ENCODE data around the gene TSSK2.
A peak's percentile ranks its signal among the peaks of the same experiment; 100 is the strongest.
"Not testable (repeated sequence)": the region's sequence is repeated elsewhere in the genome, so short reads cannot be mapped to it uniquely, and the experiment has no call there.

The TSSK2 gene

GRCh38 chr22:19146215-19146968, 15.3 kb downstream of the TSSK2 start:
- DNase-seq: no peak

DNA sequence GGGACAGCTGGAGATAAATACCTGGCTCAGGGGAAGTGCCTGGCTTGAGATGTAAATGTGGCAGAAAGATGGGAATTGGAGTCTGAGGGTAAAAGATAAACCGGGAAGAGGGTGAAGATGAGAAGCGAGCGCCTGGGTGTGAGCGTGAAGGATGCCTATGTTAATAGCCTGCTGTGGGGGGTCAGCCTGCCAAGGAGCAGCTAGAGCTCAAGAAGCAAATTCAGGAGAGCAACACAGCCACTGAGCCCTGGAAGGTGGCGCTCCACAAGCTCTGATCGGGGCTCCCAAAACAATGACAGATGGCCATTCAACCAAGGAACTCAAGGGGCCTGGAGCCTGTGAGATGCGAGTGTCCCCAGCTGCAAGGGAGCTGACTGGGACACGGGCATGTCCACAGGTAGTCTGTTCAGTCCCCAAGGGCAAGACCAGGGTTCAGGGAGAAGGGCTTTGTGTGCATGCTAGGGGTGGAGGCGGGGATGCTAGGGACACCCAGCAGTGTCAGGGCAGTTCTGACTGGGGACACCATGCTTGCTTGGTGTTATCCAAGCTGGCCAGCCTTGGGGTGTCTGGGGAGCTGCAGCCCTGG, 16.2 kb downstream of the TSSK2 start:
- no peak for DNase-seq

DNA sequence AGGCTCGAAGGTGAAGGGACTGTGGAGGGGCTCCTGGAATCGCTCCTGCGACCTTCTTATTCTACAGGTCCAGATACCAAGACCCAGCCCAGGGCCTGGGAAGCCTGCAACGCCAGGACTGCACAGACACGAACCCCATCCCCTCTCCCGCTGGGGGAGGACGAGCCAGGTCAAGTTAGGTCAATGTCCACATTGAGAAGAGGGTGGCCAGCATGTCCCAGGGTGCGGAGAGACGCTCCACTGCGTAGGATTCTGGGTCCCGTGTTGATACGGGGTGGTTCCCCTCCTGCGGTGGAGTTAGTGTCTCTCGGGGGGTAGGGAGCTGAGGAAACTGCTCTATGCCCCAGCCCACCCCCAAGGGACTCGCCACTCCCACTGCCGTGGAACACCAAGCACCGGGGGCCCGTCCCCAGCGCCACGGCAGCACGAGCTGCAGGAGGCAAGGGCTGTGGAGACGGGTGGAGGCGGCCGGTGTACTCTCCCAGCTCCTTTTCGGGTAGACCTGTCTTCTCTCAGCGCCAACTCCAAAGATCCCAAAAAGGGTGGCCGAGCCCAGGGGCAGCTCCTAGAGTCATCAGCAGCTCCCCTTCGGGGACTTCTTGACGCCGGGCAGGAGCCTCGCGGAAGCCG, 17.4 kb downstream of the TSSK2 start:
- no peak for DNase-seq

DNA sequence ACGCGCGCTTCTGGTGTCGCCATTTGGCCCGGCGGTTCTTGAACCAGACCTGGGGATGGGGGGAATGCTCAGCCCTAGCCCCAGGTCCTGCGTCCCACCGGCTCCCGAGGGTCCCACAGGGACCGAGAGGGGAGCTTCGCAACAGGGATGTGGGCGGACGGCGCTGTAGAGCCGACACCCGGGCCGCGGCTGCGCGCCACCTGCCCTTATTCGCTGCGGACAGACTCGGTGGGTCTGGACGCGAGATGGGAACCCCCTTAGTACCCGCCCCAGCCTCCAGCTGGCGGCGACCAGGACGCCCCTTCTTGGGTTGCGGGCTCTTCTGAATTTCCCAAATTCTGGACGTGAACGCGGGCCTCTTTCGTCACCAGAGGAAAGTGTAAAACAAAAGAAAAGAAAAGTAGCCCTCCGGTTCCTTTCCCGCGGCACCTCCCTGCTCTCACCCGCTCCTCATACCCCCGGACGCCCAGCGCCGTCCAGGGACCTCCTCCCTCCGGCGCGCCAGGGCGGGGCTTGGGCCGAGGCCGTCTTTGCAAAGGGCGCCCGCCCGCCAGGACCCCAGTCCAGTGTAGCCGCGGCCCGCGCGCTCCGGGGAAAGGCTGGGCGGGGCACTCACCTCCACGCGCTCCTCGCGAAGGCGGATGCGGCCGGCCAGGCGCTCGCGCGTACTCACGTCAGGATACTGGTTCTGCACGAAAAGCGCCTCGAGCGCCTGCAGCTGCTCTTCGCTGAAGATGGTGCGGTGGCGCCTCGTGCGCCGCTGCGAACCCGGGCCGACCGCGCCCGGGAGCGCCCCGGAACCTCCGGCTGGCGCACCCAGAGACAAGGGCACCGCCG, 18.2 kb downstream of the TSSK2 start:
- no peak for DNase-seq

- DNase-seq: no peak
Measured at GRCh38 chr22:19149991-19150390, 18.9 kb downstream of the TSSK2 start, which contains the start of gene GSC2. Gene GSC2, minus strand, starts transcription at chr22:19150292. Its CDS starts 9 bp downstream, at chr22:19150283.

- DNase-seq: no peak
Measured at GRCh38 chr22:19150482-19151328, 19.6 kb downstream of the TSSK2 start.

DNA sequence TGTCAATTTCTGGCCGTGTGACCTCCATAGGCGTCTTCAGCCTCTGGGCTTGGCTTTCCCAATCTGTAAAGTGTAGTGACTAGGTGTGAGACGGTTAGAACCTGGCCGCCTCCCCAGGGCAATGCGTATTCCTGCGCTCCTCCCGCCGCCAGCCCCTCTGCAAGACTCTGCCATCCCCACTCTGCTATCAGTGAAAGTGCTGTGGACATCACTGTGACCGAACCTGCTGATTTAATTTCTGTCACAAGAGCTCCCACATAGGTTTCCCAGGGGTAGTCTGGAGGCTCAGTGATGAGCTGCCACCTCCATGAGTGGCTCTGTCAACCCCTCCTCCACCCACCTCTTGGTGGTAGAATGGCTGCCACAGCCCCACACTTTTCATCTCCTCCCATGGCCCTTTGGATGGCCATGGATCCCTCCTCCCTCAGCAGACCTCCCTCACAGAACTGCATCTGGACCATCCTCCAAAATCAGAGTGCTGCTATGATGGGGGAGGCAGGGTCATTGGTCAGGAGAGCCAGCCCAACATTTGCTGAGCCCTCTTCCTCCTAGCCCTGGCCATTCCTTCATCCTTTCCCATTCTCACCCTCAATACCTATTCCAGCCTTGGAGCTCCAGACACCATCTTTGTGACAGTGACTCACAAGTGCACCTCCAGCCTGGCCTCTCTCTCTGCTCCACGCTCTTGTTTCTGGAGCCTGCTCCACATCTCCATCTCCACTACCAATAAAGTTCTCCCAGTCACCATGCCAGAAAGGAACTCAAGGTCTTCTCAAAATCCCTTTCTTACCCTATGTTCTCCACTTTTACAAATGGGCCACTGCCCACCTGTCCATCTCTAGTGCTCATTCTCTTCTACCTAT, 20.5 kb downstream of the TSSK2 start:
- no peak for DNase-seq

GRCh38 chr22:19152942-19153883, 22.1 kb downstream of the TSSK2 start:
- peak; percentile 87 for DNase-seq

DNA sequence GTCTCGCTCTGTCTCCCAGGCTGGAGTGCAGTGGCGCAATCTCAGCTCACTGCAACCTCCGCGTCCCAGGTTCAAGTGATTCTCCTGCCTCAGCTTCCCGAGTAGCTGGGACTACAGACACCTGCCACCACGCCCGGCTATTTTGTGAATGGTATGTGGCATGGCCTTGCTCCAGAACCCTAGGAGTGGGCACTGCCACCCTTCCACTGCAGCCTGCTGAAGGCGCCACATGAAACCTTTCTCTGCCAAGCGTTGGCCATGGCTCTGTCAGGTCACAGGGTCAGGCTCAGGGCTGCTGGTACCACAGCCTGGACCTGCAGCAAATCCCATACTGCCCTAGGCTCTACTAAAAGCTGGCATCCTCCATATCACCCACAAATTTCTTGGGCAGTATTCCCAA, 25.0 kb downstream of the TSSK2 start:
- not testable (repeated sequence) for DNase-seq

GRCh38 chr22:19158649-19159048, 27.5 kb downstream of the TSSK2 start:
- DNase-seq: not testable (repeated sequence)

DNA sequence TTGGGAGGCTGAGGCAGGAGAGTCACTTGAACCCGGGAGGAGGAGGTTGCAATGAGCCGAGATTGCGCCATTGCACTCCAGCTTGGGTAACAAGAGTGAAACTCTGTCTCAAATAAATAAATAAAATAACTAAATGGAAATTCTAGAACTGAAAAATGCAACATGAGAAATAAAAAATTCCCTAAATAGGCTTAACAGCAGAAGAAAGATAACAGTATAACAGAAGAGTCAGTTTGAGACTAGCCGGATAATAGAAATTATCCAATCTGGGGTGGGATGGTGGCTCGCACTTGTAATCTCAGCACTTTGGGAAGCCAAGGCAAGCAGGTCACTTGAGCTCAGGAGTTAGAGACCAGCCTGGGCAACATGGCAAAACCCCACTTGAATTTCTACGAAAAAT, 33.3 kb downstream of the TSSK2 start:
- DNase-seq: no peak

DNA sequence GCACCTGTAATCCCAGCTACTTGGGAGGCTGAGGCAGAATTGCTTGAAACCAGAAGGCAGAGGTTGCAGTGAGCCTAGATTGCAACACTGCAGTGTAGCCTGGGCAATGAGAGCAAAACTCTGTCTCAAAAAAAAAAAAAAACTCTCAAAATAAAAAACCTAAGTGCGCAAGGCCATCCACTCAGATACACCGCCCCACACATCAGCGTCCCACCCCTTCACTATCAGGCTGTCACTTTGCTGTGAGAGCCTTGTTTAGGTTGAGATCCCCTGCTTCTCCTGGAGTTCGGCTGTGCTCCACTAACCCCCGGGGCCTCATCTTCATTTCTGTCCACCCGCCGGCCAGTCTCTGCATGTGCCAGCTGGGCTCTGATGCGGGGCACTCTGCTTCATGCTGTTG, 35.3 kb downstream of the TSSK2 start:
- no peak for DNase-seq

DNA sequence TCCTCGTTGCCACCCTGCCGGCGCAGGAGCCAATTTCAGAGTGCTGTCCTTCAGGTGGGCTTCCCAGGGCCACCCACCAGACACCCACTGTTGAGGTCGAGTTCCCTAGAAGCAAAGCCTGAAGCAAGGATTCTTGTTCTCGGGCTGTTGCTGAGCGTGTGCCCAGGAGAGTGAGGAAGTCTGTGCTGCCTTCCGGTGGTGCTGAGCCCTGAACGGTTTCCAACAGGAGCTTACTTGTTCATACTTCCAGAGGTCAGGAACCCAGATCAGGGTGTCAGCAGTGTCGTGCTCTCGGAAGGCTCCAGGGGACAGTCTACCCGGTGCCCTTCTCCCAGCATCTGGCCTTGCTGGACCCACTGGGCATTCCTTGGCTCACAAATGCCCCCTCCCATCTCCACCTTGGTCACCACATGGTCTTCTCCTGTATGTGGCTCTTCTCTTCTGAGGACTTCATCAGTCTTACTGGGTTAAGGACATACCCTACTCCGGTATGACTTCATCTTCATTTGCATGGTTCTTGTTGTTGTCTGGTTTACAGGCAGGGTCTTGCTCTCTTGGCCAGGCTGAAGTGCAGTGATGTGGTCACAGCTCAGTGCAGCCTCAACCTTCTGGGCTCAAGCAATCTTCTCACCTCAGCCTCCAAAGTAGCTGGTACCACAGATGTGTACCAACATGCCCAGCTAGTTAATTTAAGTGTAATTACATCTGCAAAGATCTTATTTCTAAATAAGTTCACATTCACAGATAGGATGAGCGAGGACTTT, 36.2 kb downstream of the TSSK2 start:
- no peak for DNase-seq

- no peak for DNase-seq
Measured at GRCh38 chr22:19168088-19168890, 37.2 kb downstream of the TSSK2 start.

- DNase-seq: peak; percentile 35
Measured at GRCh38 chr22:19169002-19169946, 38.2 kb downstream of the TSSK2 start.

GRCh38 chr22:19169947-19170318, 38.8 kb downstream of the TSSK2 start:
- no peak for DNase-seq
